ENCODE results near the gene KCNN4.

DNA sequence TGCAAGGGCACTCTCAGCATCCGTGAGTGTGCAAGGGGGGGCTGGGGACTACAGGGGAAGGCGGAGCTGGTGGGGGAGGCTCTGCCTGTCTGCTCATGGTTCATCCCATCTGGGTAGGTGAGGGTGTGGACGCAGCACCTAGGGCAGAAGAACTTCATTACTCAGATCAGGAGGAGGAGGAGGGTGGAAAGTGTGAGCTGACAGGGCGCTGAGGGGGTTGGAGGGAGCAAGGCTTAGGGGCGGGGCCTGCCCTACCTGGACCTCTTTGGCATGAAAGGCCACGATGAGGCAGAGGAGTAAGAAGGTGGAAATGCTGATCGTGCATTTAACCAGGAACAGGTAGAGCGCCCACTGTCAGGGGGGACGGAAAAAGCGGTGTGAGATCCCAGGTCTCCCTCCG is 4.5 kb downstream of the KCNN4 start:
- TF ChIP-seq, protein P1, sequence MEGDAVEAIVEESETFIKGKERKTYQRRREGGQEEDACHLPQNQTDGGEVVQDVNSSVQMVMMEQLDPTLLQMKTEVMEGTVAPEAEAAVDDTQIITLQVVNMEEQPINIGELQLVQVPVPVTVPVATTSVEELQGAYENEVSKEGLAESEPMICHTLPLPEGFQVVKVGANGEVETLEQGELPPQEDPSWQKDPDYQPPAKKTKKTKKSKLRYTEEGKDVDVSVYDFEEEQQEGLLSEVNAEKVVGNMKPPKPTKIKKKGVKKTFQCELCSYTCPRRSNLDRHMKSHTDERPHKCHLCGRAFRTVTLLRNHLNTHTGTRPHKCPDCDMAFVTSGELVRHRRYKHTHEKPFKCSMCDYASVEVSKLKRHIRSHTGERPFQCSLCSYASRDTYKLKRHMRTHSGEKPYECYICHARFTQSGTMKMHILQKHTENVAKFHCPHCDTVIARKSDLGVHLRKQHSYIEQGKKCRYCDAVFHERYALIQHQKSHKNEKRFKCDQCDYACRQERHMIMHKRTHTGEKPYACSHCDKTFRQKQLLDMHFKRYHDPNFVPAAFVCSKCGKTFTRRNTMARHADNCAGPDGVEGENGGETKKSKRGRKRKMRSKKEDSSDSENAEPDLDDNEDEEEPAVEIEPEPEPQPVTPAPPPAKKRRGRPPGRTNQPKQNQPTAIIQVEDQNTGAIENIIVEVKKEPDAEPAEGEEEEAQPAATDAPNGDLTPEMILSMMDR (IDR thresholded peaks at IDR 0.05; ENCODE audit: poor library complexity): no peak
- TF ChIP-seq EZH2 (IDR thresholded peaks at IDR 0.05; ENCODE audit: borderline replicate concordance): no peak
- TF ChIP-seq EZH2phosphoT487 (IDR thresholded peaks at IDR 0.05; ENCODE audit: low read depth, severe bottlenecking, unreplicated experiment): no peak
